Endothelial cell of umbilical vein (primary cell): Measurements from ENCODE around the gene MAL.

Experiments used
- EZH2 ChIP-seq: IDR thresholded peaks from 2 replicates; pipeline ENCODE4 v1.6.1; 2012; ENCODE audit warnings: borderline replicate concordance, low read depth, mild to moderate bottlenecking, moderate library complexity, low read length, inconsistent platforms; ENCODE audit not compliant: severe bottlenecking
- POLR2A ChIP-seq: IDR thresholded peaks from 2 replicates; pipeline ENCODE4 v1.6.1; 2012; ENCODE audit warnings: low read depth, mild to moderate bottlenecking, control low read depth, low read length
- POLR2AphosphoS5 ChIP-seq: IDR thresholded peaks from 2 replicates; pipeline ENCODE4 v1.6.1; 2012; ENCODE audit warnings: low read depth, mild to moderate bottlenecking, control low read depth, low read length, moderate library complexity; ENCODE audit not compliant: insufficient read depth

DNA sequence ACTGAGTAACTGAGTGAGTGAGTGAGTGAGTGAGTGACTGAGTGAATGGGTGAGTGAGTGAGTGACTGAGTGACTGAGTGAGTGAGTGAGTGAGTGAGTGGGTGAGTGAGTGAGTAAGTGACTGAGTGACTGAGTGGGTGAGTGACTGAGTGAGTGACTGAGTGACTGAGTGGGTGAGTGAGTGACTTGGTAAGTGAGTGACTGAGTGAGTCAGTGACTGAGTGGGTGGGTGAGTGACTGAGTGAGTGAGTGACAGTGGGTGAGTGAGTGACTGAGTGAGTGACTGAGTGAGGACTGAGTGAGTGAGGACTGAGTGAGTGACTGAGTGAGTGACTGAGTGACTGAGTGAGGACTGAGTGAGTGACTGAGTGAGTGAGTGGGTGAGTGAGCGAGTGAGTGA, 13.9 kb downstream of the MAL start:
- TF ChIP-seq EZH2 = no peak
- no peak for TF ChIP-seq POLR2A
- no peak for TF ChIP-seq POLR2AphosphoS5
